Measurements from ENCODE around the gene LGALS4.
"Not testable (repeated sequence)": the region's sequence is repeated elsewhere in the genome, so short reads cannot be mapped to it uniquely, and the experiment has no call there.

The LGALS4 gene

GRCh38 chr19:38826856-38827551 lies 14.3 kb upstream of the LGALS4 start:
- H3K4me3 ChIP-seq (ENCODE audit: low read depth, low read length): no peak overlapping the region
- TF ChIP-seq, protein P1, sequence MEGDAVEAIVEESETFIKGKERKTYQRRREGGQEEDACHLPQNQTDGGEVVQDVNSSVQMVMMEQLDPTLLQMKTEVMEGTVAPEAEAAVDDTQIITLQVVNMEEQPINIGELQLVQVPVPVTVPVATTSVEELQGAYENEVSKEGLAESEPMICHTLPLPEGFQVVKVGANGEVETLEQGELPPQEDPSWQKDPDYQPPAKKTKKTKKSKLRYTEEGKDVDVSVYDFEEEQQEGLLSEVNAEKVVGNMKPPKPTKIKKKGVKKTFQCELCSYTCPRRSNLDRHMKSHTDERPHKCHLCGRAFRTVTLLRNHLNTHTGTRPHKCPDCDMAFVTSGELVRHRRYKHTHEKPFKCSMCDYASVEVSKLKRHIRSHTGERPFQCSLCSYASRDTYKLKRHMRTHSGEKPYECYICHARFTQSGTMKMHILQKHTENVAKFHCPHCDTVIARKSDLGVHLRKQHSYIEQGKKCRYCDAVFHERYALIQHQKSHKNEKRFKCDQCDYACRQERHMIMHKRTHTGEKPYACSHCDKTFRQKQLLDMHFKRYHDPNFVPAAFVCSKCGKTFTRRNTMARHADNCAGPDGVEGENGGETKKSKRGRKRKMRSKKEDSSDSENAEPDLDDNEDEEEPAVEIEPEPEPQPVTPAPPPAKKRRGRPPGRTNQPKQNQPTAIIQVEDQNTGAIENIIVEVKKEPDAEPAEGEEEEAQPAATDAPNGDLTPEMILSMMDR (IDR thresholded peaks at IDR 0.05; ENCODE audit: insufficient read depth, low read length, missing control alignments): no peak
- no peak for DNase-seq (ENCODE audit: low read depth, low spot score)
- ChIA-PET CTCF (no interaction called here), POLR2A (no interaction called here)

DNA sequence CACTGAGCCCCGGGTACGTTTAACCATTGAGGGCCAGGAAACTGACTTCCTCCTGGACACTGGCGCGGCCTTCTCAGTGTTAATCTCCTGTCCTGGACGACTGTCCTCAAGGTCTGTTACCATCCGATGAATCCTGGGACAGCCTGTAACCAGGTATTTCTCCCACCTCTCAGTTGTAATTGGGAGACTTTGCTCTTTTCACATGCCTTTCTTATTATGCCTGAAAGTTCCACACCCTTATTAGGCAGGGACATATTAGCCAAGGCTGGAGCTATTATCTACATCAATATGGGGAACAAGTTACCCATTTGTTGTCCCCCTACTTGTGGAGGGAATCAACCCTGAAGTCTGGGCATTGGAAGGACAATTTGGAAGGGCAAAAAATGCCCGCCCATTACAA lies 13.2 kb upstream of the LGALS4 start:
- H3K4me3 ChIP-seq (ENCODE audit: low read depth, low read length); CTCF ChIA-PET; POLR2A ChIA-PET; DNase-seq (ENCODE audit: low read depth, low spot score): not testable (repeated sequence)

DNA sequence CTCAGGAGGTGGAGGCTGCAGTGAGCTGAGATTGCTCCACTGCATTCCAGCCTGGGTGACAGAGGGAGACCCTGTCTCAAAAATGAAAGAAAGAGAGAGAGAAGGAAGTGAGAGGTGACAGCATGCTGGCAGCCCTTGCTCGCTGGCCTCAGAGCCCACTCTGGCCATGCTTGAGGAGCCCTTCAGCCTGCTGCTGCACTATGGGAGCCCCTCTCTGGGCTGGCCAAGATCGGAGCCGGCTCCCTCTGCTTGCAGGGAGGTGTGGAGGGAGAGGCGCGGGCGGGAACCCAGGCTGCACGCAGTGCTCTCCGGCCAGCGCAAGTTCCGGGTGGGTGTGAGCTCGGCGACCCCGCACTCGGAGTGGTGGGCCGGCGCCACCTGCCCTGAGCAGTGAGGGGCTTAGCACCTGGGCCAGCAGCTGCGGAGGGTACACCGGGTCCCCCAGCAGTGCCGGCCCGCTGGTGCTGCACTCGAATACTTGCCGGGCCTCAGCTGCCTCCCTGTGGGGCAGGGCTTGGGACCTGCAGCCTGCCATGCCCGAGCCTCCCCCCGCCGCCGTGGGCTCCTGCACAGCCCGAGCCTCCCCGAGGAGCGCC lies 8.6 kb upstream of the LGALS4 start:
- POLR2A ChIA-PET: interaction anchor here (0.7 to 1.0 kb wide), 2 partner anchors 18 to 100 kb away, joined by 4 read pairs; no protein-coding TSS in a partner anchor
- CTCF ChIA-PET; DNase-seq (ENCODE audit: low read depth, low spot score); H3K4me3 ChIP-seq (ENCODE audit: low read depth, low read length): not testable (repeated sequence)

DNA sequence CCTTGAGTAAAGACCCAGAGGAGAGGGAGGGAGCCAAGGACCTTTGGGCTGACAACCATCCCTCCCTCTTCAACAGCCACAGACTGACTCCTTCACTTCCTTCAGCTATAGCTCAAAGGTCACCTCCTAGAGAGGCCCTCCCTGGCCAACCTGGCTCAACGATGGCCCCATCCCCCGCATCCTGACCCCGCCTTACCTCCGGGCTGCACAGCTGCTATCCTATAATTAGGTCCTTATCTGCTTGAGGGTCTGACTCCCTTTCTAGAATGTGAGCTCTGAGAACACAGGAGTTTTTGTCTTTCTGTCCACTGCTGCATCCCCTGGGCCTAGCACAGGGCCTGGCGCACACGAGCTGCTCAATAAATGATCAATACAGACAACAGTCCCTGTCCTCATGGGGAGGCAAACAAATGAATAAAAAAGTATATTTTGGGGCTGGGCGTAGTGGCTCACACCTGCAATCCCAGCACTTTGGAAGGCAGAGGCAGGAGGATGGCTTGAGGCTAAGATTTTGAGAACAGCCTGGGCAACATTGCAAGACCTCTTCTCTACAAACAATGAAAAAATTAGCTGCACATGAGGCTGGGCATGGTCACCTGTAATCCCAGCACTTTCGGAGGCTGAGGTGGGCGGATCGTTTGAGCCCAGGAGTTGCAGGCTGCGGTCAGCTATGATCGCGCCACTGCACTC lies 6.6 kb upstream of the LGALS4 start:
- POLR2A ChIA-PET: no interaction called here
- TF ChIP-seq, protein P1 (IDR thresholded peaks at IDR 0.05; ENCODE audit: insufficient read depth, low read length, missing control alignments): no peak
- H3K4me3 ChIP-seq (ENCODE audit: low read depth, low read length): no peak overlapping the region
- no peak for DNase-seq (ENCODE audit: low read depth, low spot score)
- CTCF ChIA-PET: no interaction called here

- CTCF ChIA-PET: interaction anchor here (0.7 kb wide), 1 partner anchor 113 kb away, joined by 3 read pairs; the partner anchor contains the start of gene SARS2
- TF ChIP-seq, protein P1 (IDR thresholded peaks at IDR 0.05; ENCODE audit: insufficient read depth, low read length, missing control alignments): no peak
- POLR2A ChIA-PET: no interaction called here
Observed at GRCh38 chr19:38817081-38817480, 4.3 kb upstream of the LGALS4 start.

DNA sequence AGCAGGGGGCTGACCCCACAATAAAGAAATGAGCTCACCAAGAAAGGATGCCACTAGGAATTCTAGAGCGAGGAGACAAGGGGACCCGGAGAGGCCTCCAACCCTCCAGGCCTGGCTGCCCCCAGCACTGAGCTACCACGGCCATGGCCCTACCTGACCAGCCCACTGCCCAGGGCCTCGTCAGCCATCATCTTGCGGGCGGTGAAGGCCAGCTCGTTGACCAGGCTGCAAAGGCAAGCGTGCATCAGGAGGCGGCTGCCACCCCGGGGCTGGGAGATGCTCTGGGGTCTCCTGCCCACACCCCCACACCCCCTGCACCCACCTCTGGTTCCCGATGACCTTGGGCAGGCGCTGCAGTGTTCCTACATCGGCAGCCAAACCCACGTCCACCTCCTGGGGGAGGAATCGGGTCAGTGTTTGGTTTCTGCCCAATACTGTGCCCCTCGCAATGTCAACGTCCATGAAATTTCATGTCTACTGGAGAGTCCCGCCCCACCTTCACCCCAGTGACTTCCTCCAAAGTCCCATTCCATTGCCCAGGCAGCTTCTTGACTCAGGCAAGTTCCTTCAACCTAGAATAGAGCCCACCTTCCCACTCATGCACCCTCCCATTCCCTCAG lies 3.5 kb upstream of the LGALS4 start:
- no peak overlapping the region for H3K4me3 ChIP-seq (ENCODE audit: low read depth, low read length)
- ChIA-PET CTCF (no interaction called here), POLR2A (no interaction called here)
- TF ChIP-seq, protein P1 (IDR thresholded peaks at IDR 0.05; ENCODE audit: insufficient read depth, low read length, missing control alignments): no peak
- DNase-seq (ENCODE audit: low read depth, low spot score): no peak

More at GRCh38 chr19:38817081-38817480, 4.3 kb upstream of the LGALS4 start:
- no peak overlapping the region for H3K4me3 ChIP-seq (ENCODE audit: low read depth, low read length)
- DNase-seq (ENCODE audit: low read depth, low spot score): no peak
